Loucy (cell line): Measurements from ENCODE around the gene CKLF.

Source experiments
- CTCF ChIP-seq: fragments of 200-600 bp; sonication (generic); conservative IDR thresholded peaks from 2 replicates; pipeline ENCODE4 v1.5.1; 2014; ENCODE audit warnings: mild to moderate bottlenecking, antibody characterized with exemption, low read length
- EZH2phosphoT487 ChIP-seq: fragments of 200-600 bp; IDR thresholded peaks from 2 replicates; pipeline ENCODE4 v1.6.1; 2018; ENCODE audit warnings: antibody characterized with exemption, mild to moderate bottlenecking, moderate library complexity, borderline replicate concordance

DNA sequence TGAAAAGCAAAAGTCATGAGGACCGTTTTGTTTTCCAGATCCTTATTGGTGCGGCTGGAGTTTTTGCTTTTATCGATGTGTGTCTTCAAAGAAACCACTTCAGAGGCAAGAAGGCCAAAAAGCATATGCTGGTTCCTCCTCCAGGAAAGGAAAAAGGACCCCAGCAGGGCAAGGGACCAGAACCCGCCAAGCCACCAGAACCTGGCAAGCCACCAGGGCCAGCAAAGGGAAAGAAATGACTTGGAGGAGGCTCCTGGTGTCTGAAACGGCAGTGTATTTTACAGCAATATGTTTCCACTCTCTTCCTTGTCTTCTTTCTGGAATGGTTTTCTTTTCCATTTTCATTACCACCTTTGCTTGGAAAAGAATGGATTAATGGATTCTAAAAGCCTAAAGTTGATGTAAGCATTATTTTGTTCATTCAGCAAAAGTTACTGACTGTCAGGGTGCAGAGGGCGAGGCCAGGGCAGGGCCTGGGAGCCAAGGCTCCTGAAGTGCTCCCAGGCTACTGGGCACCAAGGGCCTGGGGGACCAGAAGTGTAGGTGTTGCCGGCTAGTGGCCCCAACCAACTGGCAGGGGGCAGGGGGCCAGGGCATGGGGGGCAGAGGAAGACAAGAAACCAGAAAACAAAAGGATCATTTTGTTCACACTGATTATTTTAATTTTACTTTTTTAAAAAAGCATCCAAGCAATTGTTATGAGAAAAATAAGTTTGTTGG lies 35.7 kb downstream of the CKLF start:
- TF ChIP-seq CTCF (no peak), EZH2phosphoT487 (no peak)
